Loucy (cell line): ENCODE measurements around the gene CNOT2.

Experiments
- CTCF ChIP-seq: fragments of 200-600 bp; sonication (generic); conservative IDR thresholded peaks from 2 replicates; pipeline ENCODE4 v1.5.1; 2014; ENCODE audit warnings: mild to moderate bottlenecking, antibody characterized with exemption, low read length
- EZH2phosphoT487 ChIP-seq: fragments of 200-600 bp; IDR thresholded peaks from 2 replicates; pipeline ENCODE4 v1.6.1; 2018; ENCODE audit warnings: antibody characterized with exemption, mild to moderate bottlenecking, moderate library complexity, borderline replicate concordance

- no peak for TF ChIP-seq CTCF
- no peak for TF ChIP-seq EZH2phosphoT487
Measured at GRCh38 chr12:70399311-70399710, 156.1 kb downstream of the CNOT2 start.
